GM20431 (cell line): Measurements from ENCODE around the gene ANHX.

Experiments used
- in situ Hi-C: fragments of 300-500 bp; cut with MseI, MboI; formaldehyde crosslinking; loops from one replicate; pipeline ENCODE4 v1.15.0; 2020; ENCODE audit warnings: low sequenced_read_pairs; ENCODE audit not compliant: unreplicated experiment

Gene ANHX

GRCh38 chr12:133203344-133204263, 32.1 kb downstream of the ANHX start:
- in situ Hi-C loops: no loop called here

GRCh38 chr12:133202493-133203343, 33.0 kb downstream of the ANHX start:
- in situ Hi-C loops: no loop called here

DNA sequence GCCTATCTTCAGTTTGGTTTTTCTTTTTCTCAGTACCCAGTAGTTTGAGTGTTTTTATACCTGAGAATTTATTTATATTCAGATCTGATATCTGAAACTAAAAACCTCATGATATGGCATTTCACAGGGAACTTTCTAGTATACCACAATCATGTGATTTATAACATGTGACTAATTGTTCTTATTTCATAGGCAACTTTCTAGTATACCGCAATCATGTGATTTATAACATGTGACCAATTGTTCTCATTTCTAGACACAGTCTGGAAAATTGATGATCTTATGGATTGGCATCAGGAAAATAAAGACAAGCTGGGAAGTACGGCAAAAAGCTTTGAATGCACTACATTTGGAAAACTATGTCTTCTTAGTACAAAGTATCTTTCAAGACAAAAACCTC, 33.8 kb downstream of the ANHX start:
- in situ Hi-C loops: no loop called here

GRCh38 chr12:133192847-133193246, 42.8 kb downstream of the ANHX start:
- in situ Hi-C loops: no loop called here

- in situ Hi-C loops: no loop called here
Observed at GRCh38 chr12:133190176-133190575, 45.5 kb downstream of the ANHX start.

DNA sequence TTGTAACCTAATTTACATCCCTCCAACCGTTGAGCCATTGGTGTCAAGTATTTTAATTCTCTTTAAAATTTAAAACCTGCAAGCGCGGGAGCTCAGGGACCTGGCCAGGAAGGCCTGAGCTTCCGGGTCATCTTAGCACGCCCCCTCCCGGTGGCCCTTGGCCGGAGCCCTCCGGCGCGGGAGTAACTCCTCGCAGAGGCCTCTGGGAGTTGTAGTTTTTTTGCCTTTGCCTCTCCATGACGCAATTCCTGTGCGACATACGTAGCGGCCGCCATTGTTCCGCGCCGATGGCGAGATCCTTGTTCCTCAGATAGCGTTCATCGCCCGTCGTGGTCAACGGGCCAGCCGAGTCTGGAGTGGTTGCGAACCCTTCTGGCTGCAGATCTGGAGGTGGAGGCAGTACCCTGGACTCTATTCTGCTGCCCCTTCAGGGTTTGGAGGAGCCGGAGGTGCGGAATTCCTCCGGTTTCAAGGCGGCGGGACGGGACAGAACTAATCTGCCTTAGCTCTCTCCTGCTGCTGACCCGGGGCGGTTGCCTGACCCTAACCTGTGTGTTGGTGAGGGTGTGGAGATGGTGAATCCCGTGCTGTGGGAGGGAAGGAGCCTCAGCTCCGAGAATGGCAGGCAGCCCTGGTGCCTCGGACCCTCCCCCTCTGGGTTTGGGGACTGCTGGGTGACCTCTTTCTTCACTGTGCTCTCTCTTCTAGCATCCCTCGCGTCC, 54.3 kb downstream of the ANHX start, which contains the start of gene ZNF268:
ZNF268 (plus strand) TSS at position 258 of the 722 bp plus-strand sequence. CDS start 503 bp downstream, outside the sequence.
- in situ Hi-C loops: no loop called here

DNA sequence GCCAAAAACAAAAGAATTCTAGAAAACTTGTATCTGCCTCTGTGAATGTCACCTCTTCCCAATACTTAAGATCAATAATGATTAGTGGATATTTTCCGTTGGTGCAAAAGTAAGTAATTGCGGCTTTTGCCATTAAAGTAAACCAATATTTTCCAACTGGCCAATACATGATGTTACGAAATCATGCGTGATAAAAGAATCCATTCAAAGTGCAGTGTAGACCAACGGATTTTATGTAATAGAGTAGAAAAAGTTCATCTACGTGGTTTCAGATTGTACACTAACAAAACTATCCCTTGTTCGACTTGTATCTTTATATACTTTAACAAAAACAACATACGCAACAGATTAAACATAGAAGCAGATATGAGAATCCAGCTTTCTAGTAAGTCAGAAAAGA, 55.0 kb downstream of the ANHX start:
- in situ Hi-C loops: no loop called here

GRCh38 chr12:133174901-133175300, 60.8 kb downstream of the ANHX start:
- in situ Hi-C loops: no loop called here

- in situ Hi-C loops: no loop called here
Observed at GRCh38 chr12:133172491-133172890, 63.2 kb downstream of the ANHX start.
